Lung (tissue), 12 donors: ENCODE measurements around the gene ASAP3. TPM values are rescaled to one million over a fixed set of nuclear protein-coding genes. Genes with fewer than 3 reads are reported as not detected.
A peak's percentile ranks its signal among the peaks of the same experiment; 100 is the strongest.

Experiments used
- ATAC-seq: fragments of 200-7000 bp; cut with Tn5 transposase; one replicate; pipeline ENCODE4 v1.9.1; 2020; ENCODE audit warnings: moderate number of reproducible peaks; ENCODE audit not compliant: insufficient read depth, low FRiP score
- DNase-seq, 3 donors: peaks; one replicate each; pipeline ENCODE4 v3.0.0-alpha.2; 2013 to 2017
- H3K27ac ChIP-seq, 2 donors: one replicate each; pipeline ENCODE4 v1.5.1; 2013; ENCODE audit warnings: mild to moderate bottlenecking in 2 of 2, moderate library complexity in 2 of 2, control low read depth in 1 of 2, inconsistent platforms in 1 of 2, low read depth in 1 of 2, low read length in 1 of 2
- H3K27me3 ChIP-seq, 3 donors: one replicate each; pipeline ENCODE4 v1.5.1; 2013; ENCODE audit warnings: low read length in 2 of 3; ENCODE audit not compliant: control insufficient read depth in 3 of 3, insufficient read depth in 3 of 3
- H3K36me3 ChIP-seq, 4 donors: one replicate each; pipeline ENCODE4 v1.5.1; 2013; ENCODE audit warnings: low read length in 4 of 4, mild to moderate bottlenecking in 1 of 4, moderate library complexity in 1 of 4; ENCODE audit not compliant: control insufficient read depth in 4 of 4, insufficient read depth in 4 of 4
- H3K4me1 ChIP-seq, 5 donors: one replicate each; pipeline ENCODE4 v1.5.1; 2013; ENCODE audit warnings: low read length in 5 of 5, mild to moderate bottlenecking in 2 of 5, moderate library complexity in 1 of 5; ENCODE audit not compliant: control insufficient read depth in 5 of 5, insufficient read depth in 5 of 5
- H3K4me3 ChIP-seq: one replicate; pipeline ENCODE4 v1.5.1; 2013; ENCODE audit warnings: mild to moderate bottlenecking, control low read depth, moderate library complexity
- H3K9ac ChIP-seq, 2 donors: one replicate each; pipeline ENCODE4 v1.5.1; 2013; ENCODE audit warnings: low read length in 2 of 2, control low read depth in 1 of 2; ENCODE audit not compliant: insufficient read depth in 1 of 2
- H3K9me3 ChIP-seq, 4 donors: one replicate each; pipeline ENCODE4 v1.5.1; 2013; ENCODE audit warnings: low read length in 3 of 4, mild to moderate bottlenecking in 1 of 4, moderate library complexity in 1 of 4; ENCODE audit not compliant: control insufficient read depth in 4 of 4, insufficient read depth in 3 of 4
- WGBS, 2 donors: extraction: QIAGEN DNeasy Blood & Tissue Kit; methylation state at CpG; one replicate each; pipeline ENCODE4 v1.1.7; 2013; 5-methylcytosine and 5-hydroxymethylcytosine counted together
- polyA plus RNA-seq, 2 donors: library from polyadenylated mRNA; stranded (reverse); fragments of 200-250 nt; gene quantifications; one replicate each; pipeline ENCODE4 v1.2.1, GENCODE V29; 2013
- total RNA-seq, 2 donors: library from RNA; depleted of rRNA in 1 of 2; stranded (reverse); fragments of >200 nt in 1 of 2; gene quantifications; one replicate each; pipeline ENCODE4 v1.2.1, GENCODE V29; 2014 to 2021
- TF ChIP-seq, protein P1 (sequence below): IDR thresholded peaks from 2 replicates; pipeline ENCODE4 v1.5.1; 2012; ENCODE audit warnings: mild to moderate bottlenecking; ENCODE audit errors: control extremely low read depth, extremely low read depth
- donor health status: control.
- donor health status: control.
- donor health status: Bipolar disorder and iron deficiency.
- donor health status: healthy.
- donor health status: DM: yes; HTN: yes; CAD: no.

ASAP3 gene
- total and polyA plus RNA-seq, 4 donors: 16.9 to 38.1 (median 30.0) TPM

DNA sequence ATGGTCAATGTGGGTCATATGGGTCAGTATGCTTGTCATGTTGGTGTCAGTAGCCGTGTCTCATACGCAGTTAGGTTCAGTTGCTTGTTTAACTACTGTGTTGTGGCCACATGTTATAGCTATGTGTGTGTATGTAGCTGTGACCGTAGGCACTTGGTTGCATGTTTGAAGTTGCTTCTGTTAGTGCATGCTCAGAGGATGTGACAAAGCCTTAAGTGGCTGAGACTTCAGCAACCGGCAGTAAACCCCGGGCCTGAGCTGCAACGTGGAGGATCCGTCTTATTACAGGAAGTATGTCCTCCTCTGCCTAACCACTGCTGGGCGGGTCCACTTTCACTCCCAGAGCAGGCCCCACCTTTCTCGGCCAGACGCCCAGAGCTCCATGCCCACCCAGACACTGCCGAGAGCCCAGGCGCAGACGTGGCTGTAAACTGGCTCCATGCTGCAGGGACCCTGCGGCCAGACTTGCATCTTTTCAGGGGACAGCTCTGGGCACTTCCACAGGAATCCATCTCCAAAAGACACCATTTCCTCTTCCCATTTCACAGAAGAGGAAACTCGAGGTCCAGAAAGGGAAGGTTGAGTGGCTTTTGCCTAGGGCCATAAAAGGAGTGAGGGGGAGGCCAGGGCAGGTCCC, 61.6 kb downstream of the ASAP3 start:
- DNase-seq (peak; percentile 89 to 94 (median 90)), ATAC-seq (peak; percentile 65)
- H3K4me3 ChIP-seq: no peak overlapping the region
- H3K36me3 ChIP-seq: peaks cover 0 to 1% (median 0%) of the 10 kb centered on the region in 4 donors
- H3K9ac ChIP-seq: peak overlapping the region; percentile 37 to 43
- TF ChIP-seq, protein P1, sequence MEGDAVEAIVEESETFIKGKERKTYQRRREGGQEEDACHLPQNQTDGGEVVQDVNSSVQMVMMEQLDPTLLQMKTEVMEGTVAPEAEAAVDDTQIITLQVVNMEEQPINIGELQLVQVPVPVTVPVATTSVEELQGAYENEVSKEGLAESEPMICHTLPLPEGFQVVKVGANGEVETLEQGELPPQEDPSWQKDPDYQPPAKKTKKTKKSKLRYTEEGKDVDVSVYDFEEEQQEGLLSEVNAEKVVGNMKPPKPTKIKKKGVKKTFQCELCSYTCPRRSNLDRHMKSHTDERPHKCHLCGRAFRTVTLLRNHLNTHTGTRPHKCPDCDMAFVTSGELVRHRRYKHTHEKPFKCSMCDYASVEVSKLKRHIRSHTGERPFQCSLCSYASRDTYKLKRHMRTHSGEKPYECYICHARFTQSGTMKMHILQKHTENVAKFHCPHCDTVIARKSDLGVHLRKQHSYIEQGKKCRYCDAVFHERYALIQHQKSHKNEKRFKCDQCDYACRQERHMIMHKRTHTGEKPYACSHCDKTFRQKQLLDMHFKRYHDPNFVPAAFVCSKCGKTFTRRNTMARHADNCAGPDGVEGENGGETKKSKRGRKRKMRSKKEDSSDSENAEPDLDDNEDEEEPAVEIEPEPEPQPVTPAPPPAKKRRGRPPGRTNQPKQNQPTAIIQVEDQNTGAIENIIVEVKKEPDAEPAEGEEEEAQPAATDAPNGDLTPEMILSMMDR: no peak
- WGBS, 2 donors: 13 to 14% methylated on average over 15 of the region's 15 CpGs
- peaks cover 0 to 5% (median 0%) of the 10 kb centered on the region in 3 donors for H3K27me3 ChIP-seq
- peak overlapping the region; percentile 76 for H3K27ac ChIP-seq
- peaks cover 13 to 34% (median 24%) of the 10 kb centered on the region in 5 donors for H3K4me1 ChIP-seq
- H3K9me3 ChIP-seq: no peaks in the 10 kb centered on the region

DNA sequence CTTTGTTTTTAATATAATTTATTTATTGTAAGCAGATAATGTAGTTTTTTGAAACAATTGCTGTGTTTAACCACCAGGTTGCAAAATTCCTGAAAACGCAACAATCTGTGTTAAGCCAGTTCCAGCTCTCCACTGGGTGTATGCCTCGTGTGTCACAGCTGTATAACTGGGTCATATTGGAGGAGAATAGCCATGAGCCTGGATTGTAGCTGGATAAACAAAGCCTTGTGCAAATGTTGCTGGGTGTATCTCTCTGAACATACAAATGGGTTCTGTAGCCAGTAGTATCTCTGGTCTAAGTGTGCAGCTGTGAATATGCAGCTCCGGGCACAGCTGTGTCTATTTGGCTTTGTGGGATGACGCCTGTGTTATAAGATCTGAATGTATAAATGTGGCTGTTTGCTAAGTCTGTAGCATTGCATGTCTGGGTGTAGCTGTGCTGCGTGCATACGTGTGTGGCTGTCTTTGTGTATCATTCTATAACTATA, 62.2 kb downstream of the ASAP3 start:
- ATAC-seq (no peak), DNase-seq (peak; percentile 49 to 71 (median 67))
- peaks cover 0 to 3% (median under 1%) of the 10 kb centered on the region in 4 donors for H3K36me3 ChIP-seq
- H3K9me3 ChIP-seq: no peaks in the 10 kb centered on the region
- H3K27ac ChIP-seq: peak overlapping the region; percentile 76
- H3K4me3 ChIP-seq: no peak overlapping the region
- peaks cover 0 to 5% (median 0%) of the 10 kb centered on the region in 3 donors for H3K27me3 ChIP-seq
- WGBS, 2 donors: 55 to 60% methylated on average over 6 of the region's 6 CpGs
- H3K9ac ChIP-seq: peak overlapping the region in 1 of 2 donors; percentile 37
- TF ChIP-seq, protein P1: no peak
- peaks cover 13 to 34% (median 24%) of the 10 kb centered on the region in 5 donors for H3K4me1 ChIP-seq

DNA sequence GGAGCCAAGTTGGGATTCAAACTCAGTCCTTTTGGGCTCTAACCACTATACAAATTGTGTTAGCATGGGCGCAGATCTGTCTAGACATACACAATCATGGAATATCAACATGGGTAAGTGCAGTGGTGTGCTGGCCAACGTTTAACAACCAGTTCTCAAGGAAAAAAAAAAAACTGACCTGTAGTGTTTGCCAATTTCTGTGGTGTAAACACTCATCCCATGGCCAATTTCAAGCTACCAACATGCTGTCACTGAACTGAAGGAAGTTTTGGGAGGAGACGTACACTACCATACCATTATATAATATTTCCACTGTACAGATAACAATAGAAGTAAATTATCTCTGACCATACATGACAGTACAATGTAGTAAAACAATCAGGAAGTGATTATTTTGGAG, 62.6 kb downstream of the ASAP3 start:
- ATAC-seq: no peak
- 53 to 68% methylated on average over 3 of the region's 3 CpGs for WGBS, 2 donors
- H3K36me3 ChIP-seq: peaks cover 0 to 3% (median under 1%) of the 10 kb centered on the region in 4 donors
- H3K27me3 ChIP-seq: peaks cover 0 to 5% (median 0%) of the 10 kb centered on the region in 3 donors
- peaks cover 13 to 34% (median 24%) of the 10 kb centered on the region in 5 donors for H3K4me1 ChIP-seq
- peak in 1 of 3 donors; percentile 19 for DNase-seq
- no peak overlapping the region for H3K4me3 ChIP-seq
- TF ChIP-seq, protein P1: no peak
- H3K27ac ChIP-seq: no peak overlapping the region
- peak overlapping the region in 1 of 2 donors; percentile 6 for H3K9ac ChIP-seq
- no peaks in the 10 kb centered on the region for H3K9me3 ChIP-seq
